ENCODE measurements around the gene ABHD2.

ABHD2 gene

GRCh38 chr15:89195836-89196235 is 107.6 kb downstream of the ABHD2 start:
- no peak for DNase-seq (ENCODE audit: low spot score)

GRCh38 chr15:89196241-89196640 is 108.0 kb downstream of the ABHD2 start:
- no peak for DNase-seq (ENCODE audit: low spot score)

GRCh38 chr15:89196994-89197393 is 108.7 kb downstream of the ABHD2 start:
- no peak for DNase-seq (ENCODE audit: low spot score)

- no peak for DNase-seq (ENCODE audit: low spot score)
These were observed 109.3 kb downstream of the ABHD2 start for GRCh38 chr15:89197503-89197971.

GRCh38 chr15:89198196-89198595 is 109.9 kb downstream of the ABHD2 start:
- DNase-seq (ENCODE audit: low spot score): no peak

- no peak for DNase-seq (ENCODE audit: low spot score)
These were observed 110.7 kb downstream of the ABHD2 start for GRCh38 chr15:89198934-89199333.

GRCh38 chr15:89199746-89200145 is 111.5 kb downstream of the ABHD2 start:
- DNase-seq (ENCODE audit: low spot score): no peak

- DNase-seq (ENCODE audit: low spot score): no peak
These were observed 111.9 kb downstream of the ABHD2 start for GRCh38 chr15:89200182-89200581.

- DNase-seq (ENCODE audit: low spot score): no peak
These were observed 113.3 kb downstream of the ABHD2 start for GRCh38 chr15:89201465-89202005.

GRCh38 chr15:89203705-89204273 is 115.5 kb downstream of the ABHD2 start:
- no peak for DNase-seq (ENCODE audit: low spot score)

GRCh38 chr15:89205991-89206585 is 117.8 kb downstream of the ABHD2 start:
- no peak for DNase-seq (ENCODE audit: low spot score)

GRCh38 chr15:89206908-89207331 is 118.7 kb downstream of the ABHD2 start:
- peak; percentile 98 for DNase-seq (ENCODE audit: low spot score)

- no peak for DNase-seq (ENCODE audit: low spot score)
These were observed 120.0 kb downstream of the ABHD2 start for GRCh38 chr15:89208256-89208655.

GRCh38 chr15:89209057-89209456 is 120.8 kb downstream of the ABHD2 start:
- no peak for DNase-seq (ENCODE audit: low spot score)

- no peak for DNase-seq (ENCODE audit: low spot score)
These were observed 123.5 kb downstream of the ABHD2 start for GRCh38 chr15:89211678-89212170.

GRCh38 chr15:89215627-89216026 is 127.4 kb downstream of the ABHD2 start:
- no peak for DNase-seq (ENCODE audit: low spot score)

- no peak for DNase-seq (ENCODE audit: low spot score)
These were observed 128.8 kb downstream of the ABHD2 start for GRCh38 chr15:89217031-89217430.

GRCh38 chr15:89217686-89218376 is 129.6 kb downstream of the ABHD2 start:
- DNase-seq (ENCODE audit: low spot score): no peak

- DNase-seq (ENCODE audit: low spot score): no peak
These were observed 130.3 kb downstream of the ABHD2 start for GRCh38 chr15:89218531-89218930.

- no peak for DNase-seq (ENCODE audit: low spot score)
These were observed 133.3 kb downstream of the ABHD2 start, which contains the start of gene RLBP1 for GRCh38 chr15:89221543-89221942. Gene RLBP1 (minus strand): TSS chr15:89221579. CDS start chr15:89218975, 2,604 bp downstream.

GRCh38 chr15:89225588-89225987 is 137.3 kb downstream of the ABHD2 start:
- DNase-seq (ENCODE audit: low spot score): no peak

- no peak for DNase-seq (ENCODE audit: low spot score)
These were observed 138.3 kb downstream of the ABHD2 start for GRCh38 chr15:89226359-89227221.

Data from HuH-7 (cell line).